Measurements from ENCODE around the gene COL26A1.

COL26A1 gene

DNA sequence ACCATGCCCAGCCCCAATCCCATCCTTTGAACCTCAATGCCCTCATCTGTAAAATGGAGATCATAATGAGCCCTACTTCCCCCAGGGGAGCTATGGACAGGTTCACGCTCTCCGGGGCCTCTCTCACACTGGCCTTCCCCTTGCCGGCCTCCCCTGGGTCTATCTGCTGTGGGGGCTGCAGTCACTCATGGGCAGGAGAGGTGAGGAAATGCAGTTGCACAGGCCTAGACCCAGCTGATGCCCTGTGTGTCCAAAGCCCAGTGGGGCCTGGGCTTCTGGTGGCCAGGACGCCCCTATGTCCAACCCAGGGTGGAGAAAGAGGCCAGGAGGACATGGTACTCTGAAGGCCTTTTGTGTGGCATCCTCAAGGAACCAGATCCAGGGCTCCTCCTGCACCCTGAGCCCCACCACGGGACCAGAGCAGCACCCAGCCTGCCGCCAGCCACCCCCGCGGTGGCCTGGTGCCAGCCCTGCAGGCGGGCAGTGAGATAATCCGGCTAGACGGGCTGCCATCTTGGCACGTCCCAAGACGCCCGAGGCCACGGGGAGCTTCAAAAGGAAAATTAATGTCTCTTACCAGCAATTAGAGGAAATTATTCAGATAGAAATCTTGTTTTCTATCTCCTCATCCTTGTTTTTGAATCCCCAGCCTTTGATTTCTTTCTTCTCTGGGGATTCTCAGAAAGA lies 227.4 kb downstream of the COL26A1 start:
- Histone ChIP-seq H3K9me3 (ENCODE audit: control insufficient read depth in 1 of 2, low read length in 2 of 2) (no peaks in the 10 kb centered on the region), H3K27ac (ENCODE audit: low read length) (no peak overlapping the region), H3K36me3 (ENCODE audit: control insufficient read depth in 1 of 2, insufficient read depth in 2 of 2, low read length in 2 of 2) (no peaks in the 10 kb centered on the region), H3K4me1 (ENCODE audit: control insufficient read depth in 1 of 2, insufficient read depth in 2 of 2, low read length in 2 of 2) (no peaks in the 10 kb centered on the region), H3K4me3 (ENCODE audit: low read depth in 1 of 2, low read length in 2 of 2) (no peak overlapping the region), H3K27me3 (ENCODE audit: low read depth, low read length) (no peaks in the 10 kb centered on the region)

DNA sequence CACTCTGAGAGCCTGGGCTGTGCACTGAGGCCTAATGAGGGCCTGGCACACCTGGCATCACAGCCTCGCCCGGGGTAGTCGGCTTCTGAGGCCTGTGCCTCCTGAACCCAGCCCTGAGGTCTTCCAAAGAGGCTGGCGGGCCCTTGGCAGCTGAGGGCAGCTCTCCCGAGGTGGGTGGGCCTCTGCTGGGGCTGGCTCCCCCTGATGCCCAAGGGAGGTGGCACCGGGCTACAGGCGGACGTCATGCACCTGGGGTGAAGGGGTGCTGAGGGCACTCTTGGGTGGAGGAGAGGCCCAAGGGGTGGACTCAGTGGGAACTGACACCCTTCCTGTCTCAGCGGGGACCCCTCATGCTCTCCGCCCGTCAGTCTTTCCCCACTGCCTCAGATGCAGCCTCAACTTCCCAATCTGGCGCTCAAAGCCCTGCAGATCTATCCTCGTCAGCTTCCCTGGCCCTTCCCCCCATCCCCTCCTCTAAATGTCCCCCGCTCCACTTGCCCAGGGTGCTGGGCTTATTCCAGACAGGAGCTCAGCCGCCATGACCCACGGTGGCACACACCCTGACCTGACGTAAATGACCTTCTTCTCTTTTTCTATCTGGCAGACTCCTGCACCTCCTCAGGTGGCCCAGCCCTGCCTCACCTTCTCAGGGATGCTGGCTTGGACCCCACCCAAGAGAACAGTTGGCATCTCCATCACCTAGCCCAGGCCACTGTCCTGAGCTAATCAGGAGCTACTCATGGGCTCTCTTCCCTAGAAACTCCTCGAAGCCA lies 228.2 kb downstream of the COL26A1 start:
- Histone ChIP-seq H3K36me3 (ENCODE audit: control insufficient read depth in 1 of 2, insufficient read depth in 2 of 2, low read length in 2 of 2) (no peaks in the 10 kb centered on the region), H3K9me3 (ENCODE audit: control insufficient read depth in 1 of 2, low read length in 2 of 2) (peaks cover 0 to 1% of the 10 kb centered on the region in 2 donors), H3K4me1 (ENCODE audit: control insufficient read depth in 1 of 2, insufficient read depth in 2 of 2, low read length in 2 of 2) (no peaks in the 10 kb centered on the region), H3K27ac (ENCODE audit: low read length) (no peak overlapping the region), H3K27me3 (ENCODE audit: low read depth, low read length) (no peaks in the 10 kb centered on the region), H3K4me3 (ENCODE audit: low read depth in 1 of 2, low read length in 2 of 2) (no peak overlapping the region)

DNA sequence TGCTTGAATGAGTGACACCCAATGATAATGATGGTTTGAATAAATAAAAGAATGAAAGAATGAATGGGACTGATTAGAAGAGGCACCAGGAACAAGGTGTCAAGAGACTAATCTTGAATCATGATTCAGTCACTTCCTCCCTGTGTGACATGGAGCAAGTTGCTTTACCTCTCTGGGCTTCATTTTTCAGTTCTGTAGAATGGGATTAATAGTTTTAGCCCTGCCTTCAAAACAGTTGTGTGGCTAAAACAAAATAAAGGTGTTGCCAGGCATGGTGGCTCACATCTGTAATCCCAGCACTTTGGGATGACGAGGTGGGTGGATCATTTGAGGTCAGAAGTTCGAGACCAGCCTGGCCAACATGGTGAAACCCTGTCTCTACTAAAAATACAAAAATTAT lies 228.8 kb downstream of the COL26A1 start:
- Histone ChIP-seq H3K27me3 (ENCODE audit: low read depth, low read length) (no peaks in the 10 kb centered on the region), H3K9me3 (ENCODE audit: control insufficient read depth in 1 of 2, low read length in 2 of 2) (peaks cover 0 to 4% of the 10 kb centered on the region in 2 donors), H3K4me3 (ENCODE audit: low read depth in 1 of 2, low read length in 2 of 2) (no peak overlapping the region), H3K27ac (ENCODE audit: low read length) (no peak overlapping the region), H3K36me3 (ENCODE audit: control insufficient read depth in 1 of 2, insufficient read depth in 2 of 2, low read length in 2 of 2) (no peaks in the 10 kb centered on the region), H3K4me1 (ENCODE audit: control insufficient read depth in 1 of 2, insufficient read depth in 2 of 2, low read length in 2 of 2) (no peaks in the 10 kb centered on the region)

DNA sequence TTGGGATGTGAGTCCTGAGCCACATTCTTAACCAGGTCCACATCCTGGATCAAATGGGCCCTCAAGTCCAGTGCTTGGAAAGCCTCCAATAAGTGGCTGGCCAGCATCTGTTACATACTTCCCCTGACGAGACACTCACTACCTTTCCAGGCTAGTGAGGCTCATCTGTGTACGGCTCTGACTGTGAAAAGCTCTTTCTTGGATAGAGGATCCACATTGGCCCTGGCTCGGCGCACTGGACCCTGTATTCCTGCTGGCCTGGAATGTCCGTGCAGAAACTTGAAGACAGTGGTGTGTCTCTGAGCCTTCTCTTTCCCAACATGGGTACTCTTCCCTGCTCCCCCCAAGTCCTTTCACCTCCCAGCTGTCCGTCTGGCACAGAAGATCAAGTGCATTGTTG lies 230.9 kb downstream of the COL26A1 start:
- Histone ChIP-seq H3K27ac (ENCODE audit: low read length) (no peak overlapping the region), H3K27me3 (ENCODE audit: low read depth, low read length) (no peaks in the 10 kb centered on the region), H3K9me3 (ENCODE audit: control insufficient read depth in 1 of 2, low read length in 2 of 2) (peaks cover 0 to 4% of the 10 kb centered on the region in 2 donors), H3K36me3 (ENCODE audit: control insufficient read depth in 1 of 2, insufficient read depth in 2 of 2, low read length in 2 of 2) (no peaks in the 10 kb centered on the region), H3K4me1 (ENCODE audit: control insufficient read depth in 1 of 2, insufficient read depth in 2 of 2, low read length in 2 of 2) (no peaks in the 10 kb centered on the region), H3K4me3 (ENCODE audit: low read depth in 1 of 2, low read length in 2 of 2) (no peak overlapping the region)

DNA sequence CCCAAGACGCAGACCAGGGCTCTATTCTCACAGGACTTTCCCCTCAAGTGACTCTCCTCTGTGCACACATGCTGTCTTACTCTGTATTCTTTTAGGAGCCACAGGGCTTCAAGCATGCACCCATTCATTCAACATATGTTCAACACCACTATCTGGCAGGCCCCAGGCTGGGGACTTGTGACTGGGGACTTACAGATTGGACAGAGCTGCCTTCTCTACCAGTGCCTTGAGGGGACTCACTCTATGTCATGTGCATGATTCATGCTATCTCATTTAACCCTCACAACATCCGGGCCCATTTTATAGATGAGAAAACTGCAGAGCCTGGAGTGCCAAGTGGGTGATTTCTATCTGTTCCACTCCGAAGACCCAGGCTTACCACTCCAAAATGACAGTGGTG lies 232.1 kb downstream of the COL26A1 start:
- Histone ChIP-seq H3K4me3 (ENCODE audit: low read depth in 1 of 2, low read length in 2 of 2) (no peak overlapping the region), H3K9me3 (ENCODE audit: control insufficient read depth in 1 of 2, low read length in 2 of 2) (peaks cover 0 to 4% of the 10 kb centered on the region in 2 donors), H3K27me3 (ENCODE audit: low read depth, low read length) (no peaks in the 10 kb centered on the region), H3K4me1 (ENCODE audit: control insufficient read depth in 1 of 2, insufficient read depth in 2 of 2, low read length in 2 of 2) (no peaks in the 10 kb centered on the region), H3K36me3 (ENCODE audit: control insufficient read depth in 1 of 2, insufficient read depth in 2 of 2, low read length in 2 of 2) (no peaks in the 10 kb centered on the region), H3K27ac (ENCODE audit: low read length) (no peak overlapping the region)

DNA sequence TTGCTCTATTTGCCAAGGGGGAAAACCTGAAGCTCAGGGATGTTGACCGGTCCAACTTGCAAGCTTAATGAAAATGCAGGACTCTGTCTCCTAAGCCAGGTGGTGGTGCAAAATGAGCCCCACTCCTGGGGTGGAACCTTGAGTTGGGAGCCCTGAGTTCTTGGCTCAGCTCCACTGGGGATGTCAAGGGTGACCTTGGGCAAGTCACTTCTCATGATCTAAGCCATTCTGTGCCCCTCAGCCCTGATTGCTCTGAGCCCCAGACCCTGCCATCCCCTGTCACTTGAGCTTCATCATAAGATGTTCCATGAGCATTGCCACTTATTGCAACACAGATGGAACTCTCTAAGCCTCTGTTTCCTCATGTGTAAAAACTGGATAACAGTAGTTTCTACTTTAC lies 232.6 kb downstream of the COL26A1 start:
- H3K27ac ChIP-seq (ENCODE audit: low read length), result no peak overlapping the region
- peaks cover 0 to 4% of the 10 kb centered on the region in 2 donors for H3K9me3 ChIP-seq (ENCODE audit: control insufficient read depth in 1 of 2, low read length in 2 of 2)
- no peaks in the 10 kb centered on the region for H3K36me3 ChIP-seq (ENCODE audit: control insufficient read depth in 1 of 2, insufficient read depth in 2 of 2, low read length in 2 of 2)
- H3K4me3 ChIP-seq (ENCODE audit: low read depth in 1 of 2, low read length in 2 of 2), result no peak overlapping the region
- no peaks in the 10 kb centered on the region for H3K4me1 ChIP-seq (ENCODE audit: control insufficient read depth in 1 of 2, insufficient read depth in 2 of 2, low read length in 2 of 2)
- H3K27me3 ChIP-seq (ENCODE audit: low read depth, low read length), result no peaks in the 10 kb centered on the region

DNA sequence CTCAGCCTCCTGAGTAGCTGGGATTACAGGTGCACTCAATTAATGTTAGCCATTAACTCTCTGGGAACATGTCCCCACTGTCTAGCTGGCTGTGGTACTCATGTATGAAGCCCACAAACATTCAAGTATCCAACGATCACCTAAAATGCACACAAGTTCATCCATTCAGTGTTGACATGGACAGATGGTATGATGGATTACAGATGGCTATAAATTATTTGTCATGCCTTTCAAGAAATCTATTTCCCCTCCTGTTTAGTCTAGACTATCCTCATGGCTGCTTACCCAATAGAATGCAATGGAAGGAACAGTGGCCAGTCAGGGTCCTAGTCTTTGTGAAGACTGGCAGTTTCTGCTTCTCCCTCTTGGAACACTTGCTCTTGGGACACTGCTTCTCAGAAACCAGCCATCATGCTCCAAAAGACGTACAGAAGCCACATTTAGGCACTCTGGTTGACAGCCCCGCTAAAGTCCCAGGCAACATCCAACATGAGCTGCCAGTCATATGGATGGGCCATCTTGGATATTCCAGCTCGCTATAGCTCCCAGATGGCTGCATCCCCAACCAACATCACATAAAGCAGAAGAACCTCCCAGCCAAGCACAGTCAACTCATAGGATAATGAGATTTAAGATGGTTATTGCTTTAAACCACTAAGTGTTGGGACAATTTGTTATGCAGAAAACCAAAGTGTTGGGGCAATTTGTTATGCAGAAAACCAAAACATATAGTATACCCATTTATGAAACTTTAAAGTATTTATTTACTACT lies 233.3 kb downstream of the COL26A1 start:
- no peaks in the 10 kb centered on the region for H3K36me3 ChIP-seq (ENCODE audit: control insufficient read depth in 1 of 2, insufficient read depth in 2 of 2, low read length in 2 of 2)
- H3K27ac ChIP-seq (ENCODE audit: low read length), result no peak overlapping the region
- no peaks in the 10 kb centered on the region for H3K4me1 ChIP-seq (ENCODE audit: control insufficient read depth in 1 of 2, insufficient read depth in 2 of 2, low read length in 2 of 2)
- H3K27me3 ChIP-seq (ENCODE audit: low read depth, low read length), result no peaks in the 10 kb centered on the region
- no peak overlapping the region for H3K4me3 ChIP-seq (ENCODE audit: low read depth in 1 of 2, low read length in 2 of 2)
- H3K9me3 ChIP-seq (ENCODE audit: control insufficient read depth in 1 of 2, low read length in 2 of 2), result peaks cover 0 to 4% of the 10 kb centered on the region in 2 donors

DNA sequence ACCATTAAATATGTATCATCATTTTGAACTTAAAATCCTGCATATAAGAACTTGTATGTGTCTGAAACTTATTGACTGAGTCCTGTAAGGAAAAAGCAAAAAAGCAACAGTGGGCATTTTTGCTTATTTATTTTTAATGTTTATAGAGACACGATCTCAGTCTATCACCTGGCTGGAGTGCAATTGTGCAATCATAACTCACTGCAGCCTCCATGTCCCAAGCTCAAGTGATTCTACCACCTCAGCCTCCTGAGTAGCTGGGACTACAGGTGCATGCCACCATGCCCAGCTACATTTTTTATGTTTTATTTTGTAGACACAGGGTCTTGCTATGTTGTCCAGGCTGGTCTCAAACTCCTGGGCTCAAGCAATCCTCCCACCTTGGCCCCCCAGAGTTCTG lies 234.2 kb downstream of the COL26A1 start:
- H3K4me3 ChIP-seq (ENCODE audit: low read depth in 1 of 2, low read length in 2 of 2), result no peak overlapping the region
- H3K27ac ChIP-seq (ENCODE audit: low read length), result no peak overlapping the region
- no peaks in the 10 kb centered on the region for H3K4me1 ChIP-seq (ENCODE audit: control insufficient read depth in 1 of 2, insufficient read depth in 2 of 2, low read length in 2 of 2)
- no peaks in the 10 kb centered on the region for H3K36me3 ChIP-seq (ENCODE audit: control insufficient read depth in 1 of 2, insufficient read depth in 2 of 2, low read length in 2 of 2)
- no peaks in the 10 kb centered on the region for H3K27me3 ChIP-seq (ENCODE audit: low read depth, low read length)
- H3K9me3 ChIP-seq (ENCODE audit: control insufficient read depth in 1 of 2, low read length in 2 of 2), result peaks cover 0 to 4% of the 10 kb centered on the region in 2 donors

DNA sequence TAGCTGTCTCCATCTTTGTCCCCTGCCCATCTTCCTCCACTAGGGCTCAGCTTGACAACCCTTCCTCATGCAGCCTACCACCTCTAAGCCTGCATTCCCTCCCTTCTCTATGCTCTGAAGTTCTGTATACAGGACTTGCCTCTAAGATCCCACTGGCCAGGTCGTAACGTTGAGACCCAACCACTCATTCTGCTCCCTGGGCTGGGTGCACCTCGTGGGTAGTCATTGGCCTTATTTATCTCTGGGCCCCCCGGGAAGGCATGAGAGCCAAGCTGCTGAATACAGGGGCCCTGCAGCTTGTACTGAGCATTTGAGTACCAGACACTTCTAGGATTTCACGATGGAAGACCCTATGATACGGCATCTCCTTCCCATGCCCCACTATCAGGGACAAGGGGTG lies 235.3 kb downstream of the COL26A1 start:
- H3K27ac ChIP-seq (ENCODE audit: low read length), result no peak overlapping the region

DNA sequence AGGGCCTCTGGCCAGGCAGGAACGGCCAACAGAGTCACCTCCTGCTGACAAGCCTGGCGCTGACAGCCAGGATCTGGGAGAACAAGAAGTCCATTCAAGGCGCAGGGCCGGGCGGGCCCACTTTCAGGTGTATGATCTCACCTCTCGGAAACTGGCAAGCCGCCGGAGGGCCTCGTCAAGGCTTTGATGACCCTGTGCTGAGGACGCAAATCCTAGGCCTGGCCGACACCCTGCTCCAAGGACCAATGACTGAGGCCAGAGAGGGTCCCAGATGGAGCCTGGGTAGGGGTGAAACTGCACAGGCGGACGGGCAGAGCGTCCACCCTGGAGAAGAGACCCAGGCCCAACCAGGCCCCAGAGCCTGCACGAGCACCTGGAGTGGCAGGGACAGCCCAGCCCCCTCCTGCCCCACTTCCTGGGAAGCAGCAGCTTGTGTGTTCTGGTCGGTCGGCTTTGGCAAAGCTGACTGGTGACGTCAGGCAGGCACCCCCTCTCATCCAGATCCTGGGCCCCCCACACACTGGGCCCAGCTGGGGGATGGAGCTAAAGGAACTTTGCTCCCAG lies 235.8 kb downstream of the COL26A1 start:
- H3K36me3 ChIP-seq (ENCODE audit: control insufficient read depth in 1 of 2, insufficient read depth in 2 of 2, low read length in 2 of 2), result no peaks in the 10 kb centered on the region
- no peak overlapping the region for H3K27ac ChIP-seq (ENCODE audit: low read length)
- H3K4me3 ChIP-seq (ENCODE audit: low read depth in 1 of 2, low read length in 2 of 2), result no peak overlapping the region
- H3K4me1 ChIP-seq (ENCODE audit: control insufficient read depth in 1 of 2, insufficient read depth in 2 of 2, low read length in 2 of 2), result peaks cover 0 to 4% of the 10 kb centered on the region in 2 donors
- peaks cover 0 to 4% of the 10 kb centered on the region in 2 donors for H3K9me3 ChIP-seq (ENCODE audit: control insufficient read depth in 1 of 2, low read length in 2 of 2)
- H3K27me3 ChIP-seq (ENCODE audit: low read depth, low read length), result no peaks in the 10 kb centered on the region

More for the DNA sequence above, 235.3 kb downstream of the COL26A1 start:
- Histone ChIP-seq H3K36me3 (ENCODE audit: control insufficient read depth in 1 of 2, insufficient read depth in 2 of 2, low read length in 2 of 2) (no peaks in the 10 kb centered on the region), H3K4me3 (ENCODE audit: low read depth in 1 of 2, low read length in 2 of 2) (no peak overlapping the region), H3K27me3 (ENCODE audit: low read depth, low read length) (no peaks in the 10 kb centered on the region), H3K9me3 (ENCODE audit: control insufficient read depth in 1 of 2, low read length in 2 of 2) (peaks cover 0 to 4% of the 10 kb centered on the region in 2 donors), H3K4me1 (ENCODE audit: control insufficient read depth in 1 of 2, insufficient read depth in 2 of 2, low read length in 2 of 2) (peaks cover 0 to 4% of the 10 kb centered on the region in 2 donors)

Measured in muscle layer of duodenum (tissue), 2 donors.